ENCODE data around the gene FRS2. TPM values are rescaled to one million over a fixed set of nuclear protein-coding genes. Genes with fewer than 3 reads are reported as not detected.

The FRS2 gene
- total RNA-seq, 1 donor from 2014 or later, result 29.7 TPM

DNA sequence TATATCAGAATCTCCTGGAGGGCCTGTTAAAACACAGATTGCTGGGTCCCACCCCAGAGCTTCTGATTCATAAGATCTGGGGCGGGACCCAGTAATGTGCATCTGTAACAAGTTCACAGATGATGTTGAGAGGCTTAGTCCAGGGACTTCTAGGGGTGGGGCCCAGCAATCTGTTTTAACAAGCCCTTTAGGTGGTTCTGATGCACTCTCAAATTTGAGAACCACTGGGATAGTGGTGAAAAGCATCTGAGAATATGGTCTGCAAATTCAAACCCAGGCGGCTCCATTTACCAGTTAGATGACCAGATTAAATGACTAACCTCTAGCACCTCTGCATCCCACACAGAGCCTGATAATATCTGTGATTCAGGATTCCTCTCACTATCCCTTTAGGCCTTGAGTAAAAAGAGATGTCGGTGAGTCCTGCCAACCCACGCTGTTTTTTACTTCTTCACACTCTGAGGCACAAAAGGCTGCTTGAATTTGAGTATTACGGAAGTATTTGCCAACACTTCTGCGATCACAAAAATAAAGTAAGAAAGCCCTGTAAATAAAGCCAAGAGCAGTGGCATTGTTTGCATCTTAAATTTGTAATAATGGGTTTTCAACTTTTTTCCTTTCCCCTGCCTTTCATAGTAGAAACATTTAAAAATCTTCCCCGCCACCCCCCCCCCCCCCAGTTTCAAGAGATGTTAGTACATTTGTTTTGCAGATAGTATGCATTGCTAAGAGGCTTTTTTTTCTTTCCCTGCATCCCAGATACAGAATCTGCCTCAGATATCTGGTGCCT, 1.8 kb upstream of the FRS2 start:
- H3K27me3 ChIP-seq (ENCODE audit: low read depth), result no peaks in the 10 kb centered on the region
- H3K4me1 ChIP-seq, result peaks cover 29% of the 10 kb centered on the region
- TF ChIP-seq, protein P1, sequence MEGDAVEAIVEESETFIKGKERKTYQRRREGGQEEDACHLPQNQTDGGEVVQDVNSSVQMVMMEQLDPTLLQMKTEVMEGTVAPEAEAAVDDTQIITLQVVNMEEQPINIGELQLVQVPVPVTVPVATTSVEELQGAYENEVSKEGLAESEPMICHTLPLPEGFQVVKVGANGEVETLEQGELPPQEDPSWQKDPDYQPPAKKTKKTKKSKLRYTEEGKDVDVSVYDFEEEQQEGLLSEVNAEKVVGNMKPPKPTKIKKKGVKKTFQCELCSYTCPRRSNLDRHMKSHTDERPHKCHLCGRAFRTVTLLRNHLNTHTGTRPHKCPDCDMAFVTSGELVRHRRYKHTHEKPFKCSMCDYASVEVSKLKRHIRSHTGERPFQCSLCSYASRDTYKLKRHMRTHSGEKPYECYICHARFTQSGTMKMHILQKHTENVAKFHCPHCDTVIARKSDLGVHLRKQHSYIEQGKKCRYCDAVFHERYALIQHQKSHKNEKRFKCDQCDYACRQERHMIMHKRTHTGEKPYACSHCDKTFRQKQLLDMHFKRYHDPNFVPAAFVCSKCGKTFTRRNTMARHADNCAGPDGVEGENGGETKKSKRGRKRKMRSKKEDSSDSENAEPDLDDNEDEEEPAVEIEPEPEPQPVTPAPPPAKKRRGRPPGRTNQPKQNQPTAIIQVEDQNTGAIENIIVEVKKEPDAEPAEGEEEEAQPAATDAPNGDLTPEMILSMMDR (IDR thresholded peaks at IDR 0.05), result no peak
- DNase-seq (no peak), ATAC-seq (no peak)
- no peaks in the 10 kb centered on the region for H3K36me3 ChIP-seq
- H3K9me3 ChIP-seq, result no peaks in the 10 kb centered on the region
- intact Hi-C loops (cut with DNase I), result no loop called here
- no peak overlapping the region for H3K4me3 ChIP-seq
- H3K27ac ChIP-seq, result no peak overlapping the region

DNA sequence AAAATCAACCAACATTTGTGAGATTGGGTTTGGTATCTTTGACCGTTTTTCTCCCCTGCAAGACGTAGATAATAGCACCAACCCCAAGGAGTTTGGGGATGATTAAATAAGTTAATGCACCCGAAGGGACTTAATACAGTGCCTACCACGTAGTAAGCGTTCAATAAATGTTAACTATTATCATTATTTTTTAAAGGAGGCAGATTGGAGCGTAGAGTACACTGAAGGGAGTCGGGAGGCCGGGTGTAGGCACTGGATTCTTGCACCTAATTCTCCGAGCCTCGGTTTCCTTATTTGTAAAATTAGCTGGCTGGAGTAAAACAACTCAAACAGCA, 367 bp upstream of the FRS2 start:
- intact Hi-C loops (cut with DNase I), result no loop called here
- peak overlapping the region; percentile 91 for H3K27ac ChIP-seq
- no peak for ATAC-seq
- H3K4me1 ChIP-seq, result peaks cover 41% of the 10 kb centered on the region
- peak overlapping the region; percentile 88 for H3K4me3 ChIP-seq
- no peaks in the 10 kb centered on the region for H3K36me3 ChIP-seq
- H3K27me3 ChIP-seq (ENCODE audit: low read depth), result no peaks in the 10 kb centered on the region
- TF ChIP-seq, protein P1 (IDR thresholded peaks at IDR 0.05), result no peak
- DNase-seq, result no peak
- H3K9me3 ChIP-seq, result no peaks in the 10 kb centered on the region

DNA sequence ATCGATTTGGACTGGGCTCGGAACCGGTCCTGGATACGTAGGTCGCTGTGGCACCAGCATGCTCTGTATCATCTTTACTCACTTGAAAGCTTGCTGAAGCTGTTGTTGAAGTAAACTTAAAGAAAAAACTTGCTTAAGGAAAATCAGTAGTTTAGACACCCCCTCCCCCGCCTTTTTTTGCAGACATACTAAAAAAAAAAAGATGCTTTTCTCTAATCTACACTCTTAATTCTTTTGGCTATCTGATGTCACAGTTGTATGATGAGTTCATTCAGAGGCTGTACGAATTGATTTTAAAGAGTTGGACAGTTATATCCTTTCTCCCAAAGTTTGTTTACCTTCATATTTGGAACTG, 865 bp downstream of the FRS2 start:
- DNase-seq, result no peak
- peak overlapping the region; percentile 91 for H3K27ac ChIP-seq
- H3K4me1 ChIP-seq, result peaks cover 54% of the 10 kb centered on the region
- TF ChIP-seq, protein P1 (IDR thresholded peaks at IDR 0.05), result no peak
- no peaks in the 10 kb centered on the region for H3K9me3 ChIP-seq
- intact Hi-C loops (cut with DNase I), result no loop called here
- H3K27me3 ChIP-seq (ENCODE audit: low read depth), result no peaks in the 10 kb centered on the region
- no peaks in the 10 kb centered on the region for H3K36me3 ChIP-seq
- no peak for ATAC-seq
- peak overlapping the region; percentile 88 for H3K4me3 ChIP-seq

- intact Hi-C loops (cut with DNase I), result no loop called here
- H3K4me3 ChIP-seq, result peak overlapping the region; percentile 88
Observed at GRCh38 chr12:69471667-69472385, 1.6 kb downstream of the FRS2 start.

DNA sequence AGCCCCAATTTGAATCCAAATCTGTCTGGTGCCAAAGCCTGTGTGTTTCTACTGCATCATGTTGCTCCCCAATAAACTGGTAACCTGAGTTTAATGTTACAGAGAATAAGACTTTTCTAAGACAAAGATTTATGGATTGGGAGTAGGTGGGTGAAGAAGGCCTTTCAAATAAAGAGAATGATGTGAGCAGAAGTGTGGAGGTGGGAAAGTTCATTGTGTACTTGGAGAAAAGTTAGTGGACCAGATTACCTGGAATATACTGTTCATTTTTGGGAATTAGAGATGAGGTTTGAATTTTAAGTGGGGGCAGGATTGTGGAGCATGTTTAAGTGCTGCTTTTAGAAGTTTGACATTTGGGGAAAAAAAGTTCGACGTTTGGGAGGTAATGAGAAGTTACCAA, 3.1 kb downstream of the FRS2 start:
- Histone ChIP-seq H3K27ac (no peak overlapping the region), H3K4me1 (peaks cover 63% of the 10 kb centered on the region), H3K9me3 (no peaks in the 10 kb centered on the region), H3K36me3 (no peaks in the 10 kb centered on the region), H3K27me3 (ENCODE audit: low read depth) (no peaks in the 10 kb centered on the region), H3K4me3 (no peak overlapping the region)
- ATAC-seq, result no peak
- intact Hi-C loops (cut with DNase I), result no loop called here
- TF ChIP-seq, protein P1 (IDR thresholded peaks at IDR 0.05), result no peak
- no peak for DNase-seq

More at GRCh38 chr12:69471667-69472385, 1.6 kb downstream of the FRS2 start:
- ATAC-seq (no peak), DNase-seq (no peak)
- Histone ChIP-seq H3K9me3 (no peaks in the 10 kb centered on the region), H3K4me1 (peaks cover 62% of the 10 kb centered on the region), H3K27me3 (ENCODE audit: low read depth) (no peaks in the 10 kb centered on the region), H3K27ac (no peak overlapping the region), H3K36me3 (no peaks in the 10 kb centered on the region)
- TF ChIP-seq, protein P1 (IDR thresholded peaks at IDR 0.05), result no peak

Data from lower lobe of right lung (tissue), 2 donors.